ENCODE data around the gene SLITRK1. TPM values are rescaled to one million over a fixed set of nuclear protein-coding genes. Genes with fewer than 3 reads are reported as not detected.
A peak's percentile ranks its signal among the peaks of the same experiment; 100 is the strongest.

The SLITRK1 gene, protein sequence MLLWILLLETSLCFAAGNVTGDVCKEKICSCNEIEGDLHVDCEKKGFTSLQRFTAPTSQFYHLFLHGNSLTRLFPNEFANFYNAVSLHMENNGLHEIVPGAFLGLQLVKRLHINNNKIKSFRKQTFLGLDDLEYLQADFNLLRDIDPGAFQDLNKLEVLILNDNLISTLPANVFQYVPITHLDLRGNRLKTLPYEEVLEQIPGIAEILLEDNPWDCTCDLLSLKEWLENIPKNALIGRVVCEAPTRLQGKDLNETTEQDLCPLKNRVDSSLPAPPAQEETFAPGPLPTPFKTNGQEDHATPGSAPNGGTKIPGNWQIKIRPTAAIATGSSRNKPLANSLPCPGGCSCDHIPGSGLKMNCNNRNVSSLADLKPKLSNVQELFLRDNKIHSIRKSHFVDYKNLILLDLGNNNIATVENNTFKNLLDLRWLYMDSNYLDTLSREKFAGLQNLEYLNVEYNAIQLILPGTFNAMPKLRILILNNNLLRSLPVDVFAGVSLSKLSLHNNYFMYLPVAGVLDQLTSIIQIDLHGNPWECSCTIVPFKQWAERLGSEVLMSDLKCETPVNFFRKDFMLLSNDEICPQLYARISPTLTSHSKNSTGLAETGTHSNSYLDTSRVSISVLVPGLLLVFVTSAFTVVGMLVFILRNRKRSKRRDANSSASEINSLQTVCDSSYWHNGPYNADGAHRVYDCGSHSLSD
- 6.2 TPM for total RNA-seq

GRCh38 chr13:83881917-83882605, at the start of gene SLITRK1:
SLITRK1 (minus strand) TSS chr13:83882474; CDS start chr13:83881507, 967 bp downstream.
- intact Hi-C loops (cut with DNase I) = no loop called here
- DNase-seq (ENCODE audit: low spot score) (peak; percentile 85), ATAC-seq (peak; percentile 57)

DNA sequence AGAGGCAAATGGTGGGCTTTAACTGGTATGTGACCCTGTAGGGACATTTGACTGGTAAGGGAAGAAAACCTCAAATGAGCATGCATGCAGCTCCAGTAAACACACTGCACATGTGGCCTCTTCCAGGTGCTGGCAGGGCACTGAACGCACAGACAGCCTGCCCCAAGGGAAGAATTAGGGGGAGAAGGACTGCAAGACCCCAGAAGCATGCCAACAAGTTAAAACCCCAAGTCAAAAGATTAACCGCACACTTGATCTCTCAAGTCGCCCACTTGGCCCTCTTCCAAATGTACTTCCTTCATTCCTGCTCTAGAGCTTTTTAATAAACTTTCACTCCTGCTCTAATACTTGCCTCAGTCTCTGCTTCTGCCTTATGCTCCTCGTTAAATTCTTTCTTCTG, 46.9 kb upstream of the SLITRK1 start:
- intact Hi-C loops (cut with DNase I) = no loop called here
- ATAC-seq = no peak
- no peak for DNase-seq (ENCODE audit: low spot score)

GRCh38 chr13:83919775-83920174, 37.5 kb upstream of the SLITRK1 start:
- no peak for ATAC-seq
- no peak for DNase-seq (ENCODE audit: low spot score)
- intact Hi-C loops (cut with DNase I) = no loop called here

GRCh38 chr13:83914368-83914767, 32.1 kb upstream of the SLITRK1 start:
- ATAC-seq (no peak), DNase-seq (ENCODE audit: low spot score) (no peak)
- intact Hi-C loops (cut with DNase I) = no loop called here

GRCh38 chr13:83907196-83907989, 25.1 kb upstream of the SLITRK1 start:
- intact Hi-C loops (cut with DNase I) = no loop called here
- DNase-seq (ENCODE audit: low spot score) (no peak), ATAC-seq (peak; percentile 17)

DNA sequence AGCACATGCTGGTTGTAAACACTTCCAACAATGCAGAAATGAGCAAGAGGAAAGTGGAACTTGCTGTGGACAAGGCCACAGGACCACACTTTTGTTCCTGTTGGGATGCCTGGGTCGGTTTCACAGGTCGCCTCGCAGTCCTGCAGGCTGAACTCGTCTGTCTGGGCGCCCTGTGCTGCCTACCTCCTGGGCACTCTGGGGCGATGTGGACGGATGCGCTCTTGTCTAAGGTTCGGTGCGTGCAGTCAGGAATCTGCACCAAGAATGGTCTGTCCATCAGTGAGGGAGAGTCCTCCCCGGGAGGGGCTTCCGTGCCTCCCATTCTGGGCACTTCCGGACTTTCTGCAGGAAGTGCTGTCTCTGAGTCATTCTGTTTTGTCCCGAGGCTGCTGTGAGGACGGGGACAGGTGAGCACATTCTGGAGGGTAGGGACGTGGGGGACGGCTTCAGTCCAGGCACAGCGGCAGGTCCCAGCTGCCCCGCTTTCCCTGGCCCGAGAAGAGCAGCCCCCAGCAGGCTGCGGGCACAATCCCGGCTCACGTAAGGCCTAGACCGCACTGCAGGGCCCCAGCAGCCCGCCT, 24.1 kb upstream of the SLITRK1 start:
- intact Hi-C loops (cut with DNase I) = no loop called here
- no peak for ATAC-seq

DNA sequence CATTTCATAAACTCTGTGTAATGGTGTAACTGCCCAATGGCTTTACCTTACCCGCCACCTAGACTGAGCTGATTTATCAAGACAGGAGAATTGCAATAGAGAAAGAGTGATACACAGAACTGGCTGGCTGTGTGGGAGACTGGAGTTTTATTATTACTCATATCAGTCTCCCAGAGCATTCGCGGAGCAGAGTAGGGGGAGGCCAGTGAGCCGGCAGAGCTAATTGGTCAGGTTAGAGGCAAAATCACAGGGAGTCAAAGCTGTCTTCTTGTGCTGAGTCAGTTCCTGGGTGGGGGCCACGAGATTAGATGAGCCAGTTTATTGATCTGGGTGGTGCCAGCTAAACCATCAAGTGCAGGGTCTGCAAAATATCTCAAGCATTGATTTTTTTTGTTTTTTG, 23.4 kb upstream of the SLITRK1 start:
- ATAC-seq (no peak), DNase-seq (ENCODE audit: low spot score) (no peak)
- intact Hi-C loops (cut with DNase I) = no loop called here

More for the DNA sequence above, 24.1 kb upstream of the SLITRK1 start:
- DNase-seq (ENCODE audit: low spot score) = no peak

GRCh38 chr13:83895994-83896580, 13.8 kb upstream of the SLITRK1 start:
- intact Hi-C loops (cut with DNase I) = no loop called here
- ATAC-seq = no peak
- no peak for DNase-seq (ENCODE audit: low spot score)

GRCh38 chr13:83890358-83890757, 8.1 kb upstream of the SLITRK1 start:
- DNase-seq (ENCODE audit: low spot score) (no peak), ATAC-seq (no peak)
- intact Hi-C loops (cut with DNase I) = no loop called here

- ATAC-seq (no peak), DNase-seq (ENCODE audit: low spot score) (no peak)
- intact Hi-C loops (cut with DNase I) = no loop called here
Observed at GRCh38 chr13:83884141-83884540, 1.9 kb upstream of the SLITRK1 start.

GRCh38 chr13:83883061-83883523, 818 bp upstream of the SLITRK1 start:
- ATAC-seq = no peak
- intact Hi-C loops (cut with DNase I) = no loop called here
- DNase-seq (ENCODE audit: low spot score) = no peak

DNA sequence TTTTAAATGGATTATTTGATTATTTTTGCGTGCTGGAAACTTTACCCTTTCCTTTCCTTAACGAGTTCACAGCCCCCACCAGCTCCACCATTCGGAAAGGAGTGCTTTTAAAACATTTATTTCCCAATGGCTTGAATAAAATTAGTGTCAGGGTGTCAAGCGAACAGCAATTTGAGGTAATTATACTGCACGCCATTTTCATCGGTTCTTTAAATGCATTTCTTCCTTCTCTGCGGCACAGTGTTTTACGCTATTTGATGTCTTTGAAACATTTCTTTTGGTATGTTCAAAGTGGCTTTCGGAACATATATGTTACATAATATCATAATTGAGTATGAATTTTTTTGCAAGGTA, 309 bp upstream of the SLITRK1 start:
- intact Hi-C loops (cut with DNase I) = no loop called here
- DNase-seq (ENCODE audit: low spot score) = no peak
- no peak for ATAC-seq

DNA sequence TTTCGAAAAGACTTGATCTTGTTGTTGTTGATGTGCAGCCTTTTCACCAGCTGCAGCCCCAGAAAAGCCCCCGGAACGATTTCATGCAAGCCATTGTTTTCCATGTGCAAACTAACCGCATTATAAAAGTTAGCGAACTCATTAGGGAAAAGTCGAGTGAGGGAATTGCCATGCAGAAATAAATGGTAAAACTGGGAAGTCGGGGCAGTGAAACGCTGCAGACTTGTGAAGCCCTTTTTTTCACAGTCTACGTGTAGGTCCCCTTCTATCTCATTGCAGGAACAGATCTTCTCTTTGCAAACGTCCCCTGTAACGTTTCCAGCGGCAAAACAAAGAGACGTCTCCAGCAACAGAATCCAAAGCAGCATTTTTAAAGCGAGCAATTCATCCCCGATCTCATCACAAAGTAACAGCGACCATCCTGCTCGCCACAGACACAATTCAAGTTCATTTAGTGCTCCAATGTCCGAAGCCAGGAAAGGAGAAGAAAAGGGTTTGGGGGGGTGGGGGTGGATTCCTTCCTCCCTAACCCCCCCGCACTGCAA, 1.1 kb downstream of the SLITRK1 start:
- intact Hi-C loops (cut with DNase I) = no loop called here
- ATAC-seq (no peak), DNase-seq (ENCODE audit: low spot score) (no peak)

- no peak for ATAC-seq
- DNase-seq (ENCODE audit: low spot score) = no peak
- intact Hi-C loops (cut with DNase I) = no loop called here
Observed at GRCh38 chr13:83880275-83881139, 1.8 kb downstream of the SLITRK1 start.

GRCh38 chr13:83879431-83880171, 2.7 kb downstream of the SLITRK1 start:
- intact Hi-C loops (cut with DNase I) = no loop called here
- ATAC-seq (peak; percentile 47), DNase-seq (ENCODE audit: low spot score) (no peak)

- intact Hi-C loops (cut with DNase I) = no loop called here
- ATAC-seq (peak; percentile 45), DNase-seq (ENCODE audit: low spot score) (no peak)
Observed at GRCh38 chr13:83878691-83879430, 3.4 kb downstream of the SLITRK1 start.

Measured in sciatic nerve (tissue), 2 donors.